Measurements from ENCODE around the gene NKX2-3. TPM values are rescaled to one million over a fixed set of nuclear protein-coding genes. Genes with fewer than 3 reads are reported as not detected.
A peak's percentile ranks its signal among the peaks of the same experiment; 100 is the strongest.

The NKX2-3 gene
- total RNA-seq, 3 donors from 2014 or later = not detected

- H3K27me3 Mint-ChIP-seq (ENCODE audit: low read depth) = peaks cover 91% of the 10 kb centered on the region
- peaks cover 40% of the 10 kb centered on the region for H3K4me1 Mint-ChIP-seq (ENCODE audit: low read depth)
- H3K9me3 Mint-ChIP-seq = no peaks in the 10 kb centered on the region
- H3K4me3 Mint-ChIP-seq = peak overlapping the region; percentile 47
- no peak for ATAC-seq
- H3K36me3 Mint-ChIP-seq (ENCODE audit: insufficient read depth) = no peaks in the 10 kb centered on the region
- no peak for DNase-seq
Observed at GRCh38 chr10:99531696-99532593, 797 bp upstream of the NKX2-3 start.

GRCh38 chr10:99533496-99534449, 1.0 kb downstream of the NKX2-3 start:
- DNase-seq (no peak), ATAC-seq (no peak)
- Mint-ChIP-seq H3K36me3 (ENCODE audit: insufficient read depth) (no peaks in the 10 kb centered on the region), H3K27me3 (ENCODE audit: low read depth) (peaks cover 88% of the 10 kb centered on the region), H3K9me3 (no peaks in the 10 kb centered on the region), H3K4me1 (ENCODE audit: low read depth) (peaks cover 39% of the 10 kb centered on the region), H3K4me3 (no peak overlapping the region)

- no peak for ATAC-seq
Observed at GRCh38 chr10:99534450-99534938, 1.8 kb downstream of the NKX2-3 start.

GRCh38 chr10:99534939-99535763, 2.4 kb downstream of the NKX2-3 start:
- peak; percentile 21 to 38 for ATAC-seq
- Mint-ChIP-seq H3K4me3 (peak overlapping the region; percentile 53), H3K36me3 (ENCODE audit: insufficient read depth) (no peaks in the 10 kb centered on the region), H3K9me3 (no peaks in the 10 kb centered on the region), H3K27me3 (ENCODE audit: low read depth) (peaks cover 87% of the 10 kb centered on the region), H3K4me1 (ENCODE audit: low read depth) (peaks cover 37% of the 10 kb centered on the region)
- DNase-seq = no peak

More at GRCh38 chr10:99534450-99534938, 1.8 kb downstream of the NKX2-3 start:
- Mint-ChIP-seq H3K9me3 (no peaks in the 10 kb centered on the region), H3K36me3 (ENCODE audit: insufficient read depth) (no peaks in the 10 kb centered on the region), H3K4me1 (ENCODE audit: low read depth) (peaks cover 37% of the 10 kb centered on the region), H3K4me3 (no peak overlapping the region), H3K27me3 (ENCODE audit: low read depth) (peaks cover 88% of the 10 kb centered on the region)
- DNase-seq = no peak

- Mint-ChIP-seq H3K4me1 (ENCODE audit: low read depth) (peaks cover 36% of the 10 kb centered on the region), H3K9me3 (no peaks in the 10 kb centered on the region), H3K4me3 (peak overlapping the region; percentile 37), H3K27me3 (ENCODE audit: low read depth) (peaks cover 81% of the 10 kb centered on the region), H3K36me3 (ENCODE audit: insufficient read depth) (no peaks in the 10 kb centered on the region)
- DNase-seq (no peak), ATAC-seq (no peak)
Observed at GRCh38 chr10:99535764-99536337, 3.1 kb downstream of the NKX2-3 start.

GRCh38 chr10:99536338-99537085, 3.8 kb downstream of the NKX2-3 start:
- DNase-seq (no peak), ATAC-seq (no peak)
- Mint-ChIP-seq H3K4me3 (peak overlapping the region; percentile 37), H3K4me1 (ENCODE audit: low read depth) (peaks cover 38% of the 10 kb centered on the region), H3K36me3 (ENCODE audit: insufficient read depth) (no peaks in the 10 kb centered on the region), H3K27me3 (ENCODE audit: low read depth) (peaks cover 80% of the 10 kb centered on the region), H3K9me3 (no peaks in the 10 kb centered on the region)

- no peaks in the 10 kb centered on the region for H3K9me3 Mint-ChIP-seq
- peaks cover 77% of the 10 kb centered on the region for H3K27me3 Mint-ChIP-seq (ENCODE audit: low read depth)
- H3K36me3 Mint-ChIP-seq (ENCODE audit: insufficient read depth) = no peaks in the 10 kb centered on the region
- no peak for DNase-seq
- H3K4me1 Mint-ChIP-seq (ENCODE audit: low read depth) = peaks cover 33% of the 10 kb centered on the region
- peak in 1 of 2 donors; percentile 32 for ATAC-seq
- no peak overlapping the region for H3K4me3 Mint-ChIP-seq
Observed at GRCh38 chr10:99537086-99537988, 4.6 kb downstream of the NKX2-3 start.

GRCh38 chr10:99537989-99538917, 5.5 kb downstream of the NKX2-3 start:
- ATAC-seq (no peak), DNase-seq (no peak)
- no peaks in the 10 kb centered on the region for H3K9me3 Mint-ChIP-seq
- no peak overlapping the region for H3K4me3 Mint-ChIP-seq
- H3K4me1 Mint-ChIP-seq (ENCODE audit: low read depth) = peaks cover 25% of the 10 kb centered on the region
- H3K27me3 Mint-ChIP-seq (ENCODE audit: low read depth) = peaks cover 76% of the 10 kb centered on the region
- H3K36me3 Mint-ChIP-seq (ENCODE audit: insufficient read depth) = no peaks in the 10 kb centered on the region

GRCh38 chr10:99539120-99539519, 6.4 kb downstream of the NKX2-3 start:
- no peaks in the 10 kb centered on the region for H3K9me3 Mint-ChIP-seq
- DNase-seq (no peak), ATAC-seq (no peak)
- no peak overlapping the region for H3K4me3 Mint-ChIP-seq
- peaks cover 23% of the 10 kb centered on the region for H3K4me1 Mint-ChIP-seq (ENCODE audit: low read depth)
- H3K36me3 Mint-ChIP-seq (ENCODE audit: insufficient read depth) = no peaks in the 10 kb centered on the region
- H3K27me3 Mint-ChIP-seq (ENCODE audit: low read depth) = peaks cover 74% of the 10 kb centered on the region

GRCh38 chr10:99539820-99540219, 7.1 kb downstream of the NKX2-3 start:
- no peak overlapping the region for H3K4me3 Mint-ChIP-seq
- peaks cover 16% of the 10 kb centered on the region for H3K4me1 Mint-ChIP-seq (ENCODE audit: low read depth)
- H3K36me3 Mint-ChIP-seq (ENCODE audit: insufficient read depth) = no peaks in the 10 kb centered on the region
- no peak for DNase-seq
- H3K9me3 Mint-ChIP-seq = no peaks in the 10 kb centered on the region
- ATAC-seq = no peak
- peaks cover 74% of the 10 kb centered on the region for H3K27me3 Mint-ChIP-seq (ENCODE audit: low read depth)

GRCh38 chr10:99540306-99540656, 7.5 kb downstream of the NKX2-3 start:
- H3K36me3 Mint-ChIP-seq (ENCODE audit: insufficient read depth) = no peaks in the 10 kb centered on the region
- peaks cover 76% of the 10 kb centered on the region for H3K27me3 Mint-ChIP-seq (ENCODE audit: low read depth)
- H3K4me1 Mint-ChIP-seq (ENCODE audit: low read depth) = peaks cover 14% of the 10 kb centered on the region
- no peak for ATAC-seq
- no peaks in the 10 kb centered on the region for H3K9me3 Mint-ChIP-seq
- H3K4me3 Mint-ChIP-seq = peak overlapping the region; percentile 45
- DNase-seq = no peak

Measured in activated T-cell treated with anti-CD3 and anti-CD28 coated beads, Interleukin-2, amount 50 U/mL, for 4 hours (primary cell).